Measurements from ENCODE around the gene FOXL2.

Gene FOXL2

GRCh38 chr3:138946663-138947494, at the start of gene FOXL2, which contains the start of gene FOXL2NB:
TSS of gene FOXL2 (minus strand) at chr3:138947137. CDS start at chr3:138946722, 415 bp downstream.
TSS of gene FOXL2NB (plus strand) at chr3:138947217. CDS start at chr3:138947365, 148 bp downstream.
- no peak for DNase-seq

GRCh38 chr3:138995706-138996105, 48.8 kb upstream of the FOXL2 start:
- no peak for DNase-seq

- DNase-seq = no peak
Observed at GRCh38 chr3:138987181-138987580, 40.2 kb upstream of the FOXL2 start.

- DNase-seq = no peak
Observed at GRCh38 chr3:138985932-138986331, 39.0 kb upstream of the FOXL2 start.

DNA sequence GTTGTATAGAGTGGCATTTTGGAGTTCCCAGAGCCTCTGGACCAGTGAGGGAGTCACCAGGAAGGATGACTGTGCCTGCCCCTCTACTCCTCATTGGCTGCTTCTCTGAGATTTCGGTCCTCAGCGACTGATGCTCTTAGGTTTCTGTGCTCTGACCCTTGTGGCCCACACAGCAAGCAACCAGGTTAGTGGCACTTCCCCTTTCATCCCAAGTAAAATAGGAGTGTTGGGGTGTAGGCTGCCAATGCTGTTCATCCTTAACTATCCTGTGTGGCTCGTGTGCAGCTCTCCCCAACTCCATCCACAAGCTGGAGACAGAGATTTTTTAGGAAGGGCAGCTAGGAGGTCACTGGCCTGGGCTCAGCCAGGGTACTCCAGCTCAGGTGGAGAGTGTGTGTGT, 37.9 kb upstream of the FOXL2 start:
- no peak for DNase-seq

- DNase-seq = no peak
Observed at GRCh38 chr3:138976047-138976446, 29.1 kb upstream of the FOXL2 start.

- DNase-seq = no peak
Observed at GRCh38 chr3:138975351-138975750, 28.4 kb upstream of the FOXL2 start.

DNA sequence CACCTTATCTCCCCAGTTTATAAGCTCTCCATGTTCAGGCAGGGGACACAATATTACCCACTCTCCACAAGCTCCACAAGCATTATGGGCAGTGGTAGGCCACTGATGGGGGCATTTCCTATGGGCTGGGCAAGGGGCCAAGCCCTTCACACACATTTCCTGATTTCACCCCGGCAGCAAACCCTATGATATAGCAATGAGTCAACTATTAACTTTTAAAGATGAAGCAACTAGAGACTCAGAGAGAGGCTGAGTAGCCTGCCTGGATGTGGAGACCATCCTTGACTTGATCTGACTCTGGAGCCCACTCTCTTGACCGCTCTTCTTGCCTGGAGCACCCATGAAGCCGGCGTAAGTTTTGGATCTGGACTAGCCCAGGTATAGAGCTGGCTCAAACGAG, 27.5 kb upstream of the FOXL2 start:
- no peak for DNase-seq

DNA sequence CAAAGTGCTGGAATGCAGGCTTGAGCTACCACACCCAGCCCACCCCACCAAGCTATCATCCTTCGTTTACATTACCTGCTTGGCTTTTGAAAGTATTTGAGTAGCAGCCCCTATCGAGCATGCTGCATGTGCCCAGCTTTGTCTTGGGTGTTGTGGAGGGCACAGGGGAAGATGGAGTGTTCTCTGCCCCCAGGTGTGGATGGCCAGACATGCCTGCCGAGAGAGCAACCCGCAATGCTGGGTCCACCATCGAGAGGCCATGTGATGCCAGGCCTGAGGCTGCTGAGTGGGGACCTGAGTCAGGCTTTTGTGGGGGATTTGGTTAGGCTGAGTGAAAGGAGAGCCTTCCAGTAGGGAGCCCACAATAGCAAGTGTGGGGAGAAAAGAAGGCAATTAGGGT, 26.0 kb upstream of the FOXL2 start:
- no peak for DNase-seq

GRCh38 chr3:138971766-138972320, 24.9 kb upstream of the FOXL2 start:
- no peak for DNase-seq

DNA sequence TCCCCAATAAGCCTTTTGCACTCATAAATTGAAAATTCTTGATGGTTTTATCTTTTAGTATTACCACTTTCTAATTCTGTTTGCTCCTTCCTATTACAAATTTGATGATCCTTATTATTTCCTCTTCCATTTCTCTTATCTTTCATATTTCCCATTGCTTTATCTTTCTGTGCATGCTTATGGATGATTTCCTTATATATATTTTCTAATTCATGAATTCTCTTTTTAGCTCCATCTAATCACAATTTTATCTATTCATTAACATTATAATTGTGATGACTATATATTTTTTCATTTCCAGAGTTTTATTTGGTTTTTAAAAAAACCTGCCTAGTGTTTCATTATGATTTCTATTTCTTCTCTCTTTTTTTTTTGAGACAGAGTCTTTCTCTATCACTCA, 18.0 kb upstream of the FOXL2 start:
- no peak for DNase-seq

DNA sequence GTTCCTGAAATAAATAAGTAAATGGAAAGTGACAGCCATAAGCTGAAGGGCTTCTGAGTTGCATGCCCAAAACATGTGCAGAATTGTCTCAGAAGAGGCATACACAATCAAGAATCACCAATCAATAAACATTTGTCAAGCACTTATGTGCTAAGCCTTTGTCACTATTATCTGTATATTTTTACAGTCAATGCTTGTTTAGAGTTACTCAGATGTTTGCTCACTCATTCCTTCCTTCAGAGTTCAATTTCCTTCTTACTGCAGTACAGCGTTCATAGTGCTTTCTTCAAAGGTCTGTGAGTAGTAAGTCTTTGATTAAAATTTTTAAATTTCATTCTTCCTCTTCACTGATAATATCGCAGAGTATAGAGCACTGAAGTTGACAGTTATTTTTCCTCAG, 17.3 kb upstream of the FOXL2 start:
- no peak for DNase-seq

DNA sequence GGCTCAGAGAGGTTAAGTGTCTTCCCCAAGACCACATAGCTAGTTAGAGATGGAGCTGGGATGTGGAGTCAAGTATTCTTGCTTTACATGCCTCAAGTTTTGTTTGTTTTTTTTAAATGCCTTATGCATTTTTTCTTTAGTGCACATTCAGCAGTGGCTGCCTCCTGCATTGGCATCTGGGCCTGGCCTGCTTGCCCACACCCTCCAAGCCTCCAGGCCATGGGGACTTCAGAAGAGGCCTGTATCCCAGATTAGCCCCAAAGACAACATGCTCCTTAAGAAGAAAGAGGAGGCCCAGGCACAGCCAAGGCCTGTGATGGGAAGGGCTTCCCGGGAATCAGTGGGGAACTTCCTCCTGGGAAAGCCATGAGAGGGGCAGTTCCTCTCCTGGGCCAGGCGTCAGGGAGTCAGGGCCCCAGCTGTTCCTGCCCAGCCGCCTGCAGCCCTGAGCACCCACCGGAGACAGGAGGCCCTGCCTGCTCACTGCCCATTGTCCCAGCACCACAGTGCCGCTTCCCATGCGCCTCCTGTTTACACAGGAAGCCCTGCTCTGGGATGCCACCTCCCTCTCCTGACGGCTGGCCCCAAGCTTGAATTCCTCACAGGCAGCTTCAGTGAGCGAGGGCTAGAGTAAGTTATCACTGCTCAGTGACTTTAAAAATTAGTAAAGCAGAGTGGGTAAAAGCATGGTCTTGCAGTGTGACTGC, 16.1 kb upstream of the FOXL2 start:
- no peak for DNase-seq

- DNase-seq = no peak
Observed at GRCh38 chr3:138960417-138960852, 13.5 kb upstream of the FOXL2 start.

DNA sequence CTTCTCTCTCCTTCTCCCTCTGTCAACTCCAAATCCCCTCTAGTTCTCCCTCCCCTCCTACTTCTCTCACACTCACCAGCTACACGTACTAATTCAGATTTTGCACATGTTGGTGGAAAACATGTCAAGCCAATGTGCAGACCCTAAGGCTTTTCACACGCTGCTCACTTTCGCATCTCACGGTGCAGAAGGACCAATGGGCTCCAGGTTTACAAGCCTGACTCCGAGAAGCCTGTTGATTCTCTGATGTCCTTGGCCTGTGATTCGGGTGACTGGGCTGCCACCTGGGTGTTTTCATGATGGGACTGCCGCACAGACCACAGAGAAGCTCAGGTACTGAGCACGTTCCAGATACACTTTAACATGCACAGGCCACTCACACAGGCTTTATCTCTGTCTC, 3.8 kb upstream of the FOXL2 start:
- DNase-seq = no peak

DNA sequence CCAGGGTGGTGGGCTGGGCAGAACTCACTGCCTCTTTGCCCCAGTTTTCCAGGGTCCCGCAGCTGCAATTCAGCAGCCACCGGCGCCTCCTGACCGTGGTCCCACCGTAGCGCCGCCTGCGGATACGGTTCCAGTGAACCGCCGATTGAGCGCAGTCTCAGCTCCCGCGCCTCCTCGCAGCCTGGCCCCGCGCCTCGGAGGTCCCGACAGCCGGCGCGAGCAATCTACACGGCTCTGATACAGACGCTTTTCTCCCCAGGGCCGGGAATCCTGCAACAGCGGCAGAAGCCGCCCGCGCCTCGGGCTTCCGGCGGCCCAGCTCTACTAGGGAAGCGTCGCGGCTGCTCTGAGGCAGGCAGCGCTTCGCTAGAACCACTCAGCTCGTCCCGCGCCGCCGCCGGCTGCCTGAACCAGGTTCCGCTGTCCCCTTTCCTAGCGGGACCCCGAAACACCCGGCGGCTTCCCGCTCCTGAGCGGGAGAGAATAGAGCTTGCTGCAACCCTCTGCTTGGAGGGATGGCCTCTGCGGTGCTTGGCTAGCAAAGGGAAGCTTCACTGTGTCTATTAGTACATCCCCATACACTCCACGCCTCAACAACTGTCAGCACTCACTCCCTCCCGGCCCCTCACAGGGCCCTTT, 3.2 kb upstream of the FOXL2 start:
- no peak for DNase-seq

GRCh38 chr3:138949445-138950005, 2.6 kb upstream of the FOXL2 start:
- DNase-seq = no peak

DNA sequence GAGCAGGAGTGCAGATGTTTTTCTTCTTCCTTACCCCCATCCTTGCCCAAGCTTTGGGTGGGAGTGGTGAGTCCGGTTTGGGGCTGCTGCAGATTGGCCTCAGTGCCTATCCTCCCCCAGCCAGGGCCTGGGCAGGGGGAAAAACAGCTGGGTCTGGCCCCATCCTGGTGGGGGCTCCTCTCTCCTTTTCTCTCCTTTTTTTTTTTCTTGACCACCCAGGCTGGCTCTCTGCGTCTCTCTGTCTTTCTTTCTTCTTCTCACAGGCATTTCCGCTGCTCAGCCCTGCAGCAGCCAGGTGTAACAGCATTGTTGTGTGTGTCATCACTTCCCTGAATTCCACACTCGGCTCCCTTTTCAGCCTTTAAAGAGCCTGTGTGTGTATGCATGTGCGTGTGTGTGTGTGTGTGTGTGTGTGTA, 2.1 kb upstream of the FOXL2 start:
- no peak for DNase-seq

GRCh38 chr3:138948371-138949001, 1.5 kb upstream of the FOXL2 start:
- DNase-seq = no peak

DNA sequence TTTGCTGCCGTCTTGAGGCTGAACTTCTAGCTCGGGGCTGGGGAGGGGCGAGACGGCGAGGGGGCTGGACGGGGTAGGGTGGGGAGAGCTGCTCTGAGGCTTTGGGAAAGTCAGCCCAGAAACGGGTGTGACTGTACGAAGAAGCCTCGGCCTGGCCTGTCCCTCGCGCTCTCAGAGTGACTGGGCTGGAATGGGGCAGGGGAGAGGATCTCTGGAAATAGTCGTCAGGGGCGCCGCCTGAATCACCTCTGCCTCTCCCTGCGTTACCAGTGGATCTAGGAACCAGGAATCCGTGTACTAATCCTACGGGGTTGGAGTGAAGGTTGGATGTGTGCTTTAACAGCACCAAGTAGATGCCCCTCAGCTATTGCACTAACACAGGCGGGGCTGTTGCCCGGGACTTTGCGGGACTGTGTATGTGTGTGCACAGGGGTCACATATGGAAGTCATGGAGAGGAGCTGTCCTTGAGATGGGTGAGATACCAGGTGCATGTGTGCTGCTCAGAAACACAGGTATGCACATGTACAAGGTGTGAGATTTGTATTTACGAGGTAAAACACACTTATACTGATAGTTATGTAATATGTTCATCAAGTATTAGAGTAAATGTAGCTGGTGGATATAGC, 671 bp upstream of the FOXL2 start:
- no peak for DNase-seq

GRCh38 chr3:138945709-138946662, 951 bp downstream of the FOXL2 start:
- no peak for DNase-seq
